Liver (tissue), 9 donors: ENCODE data around the gene CR1. TPM values are rescaled to one million over a fixed set of nuclear protein-coding genes. Genes with fewer than 3 reads are reported as not detected.

Experiments
- DNase-seq: peaks from one replicate; pipeline ENCODE4 v3.0.0-alpha.2; 2017; ENCODE audit warnings: low spot score
- H3K27ac ChIP-seq, 2 donors: one replicate each; pipeline ENCODE4 v1.7.0; 2013; ENCODE audit warnings: inconsistent platforms in 2 of 2, low read length in 2 of 2, control low read depth in 1 of 2, low read depth in 1 of 2, mild to moderate bottlenecking in 1 of 2
- H3K27me3 ChIP-seq, 4 donors: one replicate each; pipeline versions ENCODE4 v1.6.1 to v1.7.0; 2013; ENCODE audit warnings: low read length in 3 of 4, inconsistent platforms in 1 of 4, mild to moderate bottlenecking in 1 of 4, moderate library complexity in 1 of 4; ENCODE audit not compliant: control insufficient read depth in 4 of 4, insufficient read depth in 4 of 4
- H3K36me3 ChIP-seq, 4 donors: one replicate each; pipeline versions ENCODE4 v1.6.1 to v1.7.0; 2013; ENCODE audit warnings: low read length in 3 of 4, mild to moderate bottlenecking in 3 of 4, low read depth in 1 of 4, moderate library complexity in 1 of 4; ENCODE audit not compliant: control insufficient read depth in 4 of 4, insufficient read depth in 3 of 4
- H3K4me1 ChIP-seq, 4 donors: one replicate each; pipeline versions ENCODE4 v1.6.1 to v1.7.0; 2013; ENCODE audit warnings: low read length in 3 of 4, mild to moderate bottlenecking in 3 of 4, moderate library complexity in 1 of 4; ENCODE audit not compliant: control insufficient read depth in 4 of 4, insufficient read depth in 4 of 4
- H3K4me3 ChIP-seq, 3 donors: one replicate each; pipeline versions ENCODE4 v1.6.1 to v1.7.0; 2013; ENCODE audit warnings: low read length in 3 of 3, control low read depth in 1 of 3, low read depth in 1 of 3, mild to moderate bottlenecking in 1 of 3
- H3K9ac ChIP-seq, 2 donors: one replicate each; pipeline ENCODE4 v1.7.0; 2013; ENCODE audit warnings: low read length in 2 of 2, mild to moderate bottlenecking in 2 of 2, moderate library complexity in 2 of 2, control low read depth in 1 of 2, low read depth in 1 of 2
- H3K9me3 ChIP-seq, 4 donors: one replicate each; pipeline versions ENCODE4 v1.6.1 to v1.7.0; 2013; ENCODE audit warnings: low read length in 3 of 4; ENCODE audit not compliant: control insufficient read depth in 4 of 4
- EGR1 ChIP-seq, 2 donors: IDR thresholded peaks; 2 replicates each; pipeline ENCODE4 v1.6.1; 2016 to 2018; ENCODE audit warnings: antibody characterized with exemption in 2 of 2, low read depth in 2 of 2
- FOXA1 ChIP-seq: IDR thresholded peaks from 2 replicates; pipeline ENCODE4 v1.6.1; 2016; ENCODE audit warnings: antibody characterized with exemption
- FOXA2 ChIP-seq: IDR thresholded peaks from 2 replicates; pipeline ENCODE4 v1.6.1; 2016; ENCODE audit warnings: antibody characterized with exemption
- GABPA ChIP-seq, 2 donors: IDR thresholded peaks in 1 of 2; conservative IDR thresholded peaks in 1 of 2; 2 replicates each; pipeline ENCODE4 v1.6.1; 2016; ENCODE audit warnings: antibody characterized with exemption in 2 of 2, mild to moderate bottlenecking in 1 of 2, moderate library complexity in 1 of 2
- HNF4A ChIP-seq, 2 donors: conservative IDR thresholded peaks; 2 replicates each; pipeline ENCODE4 v1.6.1; 2016; ENCODE audit warnings: antibody characterized with exemption in 2 of 2, mild to moderate bottlenecking in 2 of 2
- HNF4G ChIP-seq: IDR thresholded peaks from 2 replicates; pipeline ENCODE4 v1.6.1; 2016; ENCODE audit warnings: antibody characterized with exemption
- JUND ChIP-seq, 2 donors: IDR thresholded peaks; 2 replicates each; pipeline ENCODE4 v1.6.1; 2016; ENCODE audit warnings: antibody characterized with exemption in 2 of 2
- NR2F2 ChIP-seq: IDR thresholded peaks from 2 replicates; pipeline ENCODE4 v1.6.1; 2016; ENCODE audit warnings: antibody characterized with exemption
- RAD21 ChIP-seq, 2 donors: IDR thresholded peaks; 2 replicates each; pipeline ENCODE4 v1.6.1; 2016; ENCODE audit warnings: antibody characterized with exemption in 2 of 2, mild to moderate bottlenecking in 2 of 2
- RXRA ChIP-seq, 2 donors: IDR thresholded peaks; 2 replicates each; pipeline ENCODE4 v1.6.1; 2017 to 2018; ENCODE audit warnings: antibody characterized with exemption in 2 of 2, mild to moderate bottlenecking in 1 of 2
- SP1 ChIP-seq: IDR thresholded peaks from 2 replicates; pipeline ENCODE4 v1.6.1; 2018; ENCODE audit warnings: antibody characterized with exemption, mild to moderate bottlenecking
- TAF1 ChIP-seq: conservative IDR thresholded peaks from 2 replicates; pipeline ENCODE4 v1.6.1; 2016; ENCODE audit warnings: antibody characterized with exemption, mild to moderate bottlenecking
- YY1 ChIP-seq: IDR thresholded peaks from 2 replicates; pipeline ENCODE4 v1.6.1; 2016; ENCODE audit warnings: antibody characterized with exemption, mild to moderate bottlenecking
- polyA plus RNA-seq, 2 donors: library from polyadenylated mRNA; stranded (reverse) in 1 of 2; unstranded in 1 of 2; fragments of 200-250 nt in 1 of 2; fragments of >200 nt in 1 of 2; fragmentation: Nextera tagmentation in 1 of 2; extraction: Ambion mirVana in 1 of 2; gene quantifications; one replicate each; pipeline versions ENCODE4 v1.2.1 to v1.2.3, GENCODE V29; 2013 to 2015
- total RNA-seq, 2 donors: library from RNA; depleted of rRNA; stranded (reverse); fragments of >200 nt; gene quantifications; one replicate each; pipeline ENCODE4 v1.2.3, GENCODE V29; 2014
- TF ChIP-seq, protein P1 (sequence below): IDR thresholded peaks from 2 replicates; pipeline ENCODE4 v1.6.1; 2016; ENCODE audit warnings: antibody characterized with exemption
- TF ChIP-seq, protein P2 (sequence below): IDR thresholded peaks from 2 replicates; pipeline ENCODE4 v1.6.1; 2016; ENCODE audit warnings: antibody characterized with exemption
- TF ChIP-seq, protein P3 (sequence below): IDR thresholded peaks from 2 replicates; pipeline ENCODE4 v1.6.1; 2016; ENCODE audit warnings: antibody characterized with exemption
- TF ChIP-seq, protein P4 (sequence below): IDR thresholded peaks from 2 replicates; pipeline ENCODE4 v1.6.1; 2016; ENCODE audit warnings: antibody characterized with exemption, mild to moderate bottlenecking
- TF ChIP-seq, protein P5 (sequence below): fragments of 150-350 bp; IDR thresholded peaks from 2 replicates; pipeline ENCODE4 v1.5.1; 2017; ENCODE audit warnings: improper control_type of control experiment, low read depth, low read length; ENCODE audit not compliant: missing input control
- donor health status: healthy.
- donor health status: healthy.
- donor health status: healthy.
- donor health status: healthy.
- donor health status: healthy.

CR1 gene
- total and polyA plus RNA-seq, 4 donors: 0.78 to 16.7 (median 7.4) TPM

DNA sequence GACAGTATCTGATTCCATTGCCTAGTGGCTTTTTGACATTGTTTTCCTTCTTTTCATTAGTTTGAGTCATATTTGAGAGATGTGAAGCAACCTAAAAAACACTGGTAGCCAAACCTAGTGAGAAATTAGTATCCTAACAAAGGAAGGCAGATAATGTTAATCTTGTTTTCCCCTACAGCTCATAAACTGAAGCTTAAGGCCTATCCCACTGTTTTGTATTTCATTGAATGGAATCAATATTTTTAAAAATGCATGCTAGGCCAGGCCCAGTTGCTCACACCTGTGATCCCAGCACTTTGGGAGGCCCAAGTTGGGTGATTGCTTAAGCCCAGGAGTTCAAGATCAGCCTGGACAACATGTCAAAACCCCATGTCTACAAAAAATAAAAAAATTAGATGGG lies 150.2 kb downstream of the CR1 start:
- TF ChIP-seq HNF4A (conservative IDR thresholded peaks at IDR 0.05) (no peak), HNF4G (no peak), SP1 (no peak), GABPA (IDR thresholded peaks at IDR 0.05 in 1 of 2, conservative IDR thresholded peaks at IDR 0.05 in 1 of 2) (no peak), YY1 (no peak), JUND (IDR thresholded peaks at IDR 0.05) (no peak), FOXA1 (no peak), FOXA2 (no peak), RAD21 (IDR thresholded peaks at IDR 0.05) (no peak), RXRA (IDR thresholded peaks at IDR 0.05) (no peak), NR2F2 (no peak), TAF1 (no peak), EGR1 (IDR thresholded peaks at IDR 0.05; ENCODE audit: low read depth in 2 of 2) (no peak)
- TF ChIP-seq, protein P1, sequence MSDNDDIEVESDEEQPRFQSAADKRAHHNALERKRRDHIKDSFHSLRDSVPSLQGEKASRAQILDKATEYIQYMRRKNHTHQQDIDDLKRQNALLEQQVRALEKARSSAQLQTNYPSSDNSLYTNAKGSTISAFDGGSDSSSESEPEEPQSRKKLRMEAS: no peak
- TF ChIP-seq, protein P2, sequence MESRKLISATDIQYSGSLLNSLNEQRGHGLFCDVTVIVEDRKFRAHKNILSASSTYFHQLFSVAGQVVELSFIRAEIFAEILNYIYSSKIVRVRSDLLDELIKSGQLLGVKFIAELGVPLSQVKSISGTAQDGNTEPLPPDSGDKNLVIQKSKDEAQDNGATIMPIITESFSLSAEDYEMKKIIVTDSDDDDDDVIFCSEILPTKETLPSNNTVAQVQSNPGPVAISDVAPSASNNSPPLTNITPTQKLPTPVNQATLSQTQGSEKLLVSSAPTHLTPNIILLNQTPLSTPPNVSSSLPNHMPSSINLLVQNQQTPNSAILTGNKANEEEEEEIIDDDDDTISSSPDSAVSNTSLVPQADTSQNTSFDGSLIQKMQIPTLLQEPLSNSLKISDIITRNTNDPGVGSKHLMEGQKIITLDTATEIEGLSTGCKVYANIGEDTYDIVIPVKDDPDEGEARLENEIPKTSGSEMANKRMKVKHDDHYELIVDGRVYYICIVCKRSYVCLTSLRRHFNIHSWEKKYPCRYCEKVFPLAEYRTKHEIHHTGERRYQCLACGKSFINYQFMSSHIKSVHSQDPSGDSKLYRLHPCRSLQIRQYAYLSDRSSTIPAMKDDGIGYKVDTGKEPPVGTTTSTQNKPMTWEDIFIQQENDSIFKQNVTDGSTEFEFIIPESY: no peak
- TF ChIP-seq, protein P3, sequence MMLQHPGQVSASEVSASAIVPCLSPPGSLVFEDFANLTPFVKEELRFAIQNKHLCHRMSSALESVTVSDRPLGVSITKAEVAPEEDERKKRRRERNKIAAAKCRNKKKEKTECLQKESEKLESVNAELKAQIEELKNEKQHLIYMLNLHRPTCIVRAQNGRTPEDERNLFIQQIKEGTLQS: no peak
- TF ChIP-seq, protein P4, sequence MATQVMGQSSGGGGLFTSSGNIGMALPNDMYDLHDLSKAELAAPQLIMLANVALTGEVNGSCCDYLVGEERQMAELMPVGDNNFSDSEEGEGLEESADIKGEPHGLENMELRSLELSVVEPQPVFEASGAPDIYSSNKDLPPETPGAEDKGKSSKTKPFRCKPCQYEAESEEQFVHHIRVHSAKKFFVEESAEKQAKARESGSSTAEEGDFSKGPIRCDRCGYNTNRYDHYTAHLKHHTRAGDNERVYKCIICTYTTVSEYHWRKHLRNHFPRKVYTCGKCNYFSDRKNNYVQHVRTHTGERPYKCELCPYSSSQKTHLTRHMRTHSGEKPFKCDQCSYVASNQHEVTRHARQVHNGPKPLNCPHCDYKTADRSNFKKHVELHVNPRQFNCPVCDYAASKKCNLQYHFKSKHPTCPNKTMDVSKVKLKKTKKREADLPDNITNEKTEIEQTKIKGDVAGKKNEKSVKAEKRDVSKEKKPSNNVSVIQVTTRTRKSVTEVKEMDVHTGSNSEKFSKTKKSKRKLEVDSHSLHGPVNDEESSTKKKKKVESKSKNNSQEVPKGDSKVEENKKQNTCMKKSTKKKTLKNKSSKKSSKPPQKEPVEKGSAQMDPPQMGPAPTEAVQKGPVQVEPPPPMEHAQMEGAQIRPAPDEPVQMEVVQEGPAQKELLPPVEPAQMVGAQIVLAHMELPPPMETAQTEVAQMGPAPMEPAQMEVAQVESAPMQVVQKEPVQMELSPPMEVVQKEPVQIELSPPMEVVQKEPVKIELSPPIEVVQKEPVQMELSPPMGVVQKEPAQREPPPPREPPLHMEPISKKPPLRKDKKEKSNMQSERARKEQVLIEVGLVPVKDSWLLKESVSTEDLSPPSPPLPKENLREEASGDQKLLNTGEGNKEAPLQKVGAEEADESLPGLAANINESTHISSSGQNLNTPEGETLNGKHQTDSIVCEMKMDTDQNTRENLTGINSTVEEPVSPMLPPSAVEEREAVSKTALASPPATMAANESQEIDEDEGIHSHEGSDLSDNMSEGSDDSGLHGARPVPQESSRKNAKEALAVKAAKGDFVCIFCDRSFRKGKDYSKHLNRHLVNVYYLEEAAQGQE: no peak
- TF ChIP-seq, protein P5, sequence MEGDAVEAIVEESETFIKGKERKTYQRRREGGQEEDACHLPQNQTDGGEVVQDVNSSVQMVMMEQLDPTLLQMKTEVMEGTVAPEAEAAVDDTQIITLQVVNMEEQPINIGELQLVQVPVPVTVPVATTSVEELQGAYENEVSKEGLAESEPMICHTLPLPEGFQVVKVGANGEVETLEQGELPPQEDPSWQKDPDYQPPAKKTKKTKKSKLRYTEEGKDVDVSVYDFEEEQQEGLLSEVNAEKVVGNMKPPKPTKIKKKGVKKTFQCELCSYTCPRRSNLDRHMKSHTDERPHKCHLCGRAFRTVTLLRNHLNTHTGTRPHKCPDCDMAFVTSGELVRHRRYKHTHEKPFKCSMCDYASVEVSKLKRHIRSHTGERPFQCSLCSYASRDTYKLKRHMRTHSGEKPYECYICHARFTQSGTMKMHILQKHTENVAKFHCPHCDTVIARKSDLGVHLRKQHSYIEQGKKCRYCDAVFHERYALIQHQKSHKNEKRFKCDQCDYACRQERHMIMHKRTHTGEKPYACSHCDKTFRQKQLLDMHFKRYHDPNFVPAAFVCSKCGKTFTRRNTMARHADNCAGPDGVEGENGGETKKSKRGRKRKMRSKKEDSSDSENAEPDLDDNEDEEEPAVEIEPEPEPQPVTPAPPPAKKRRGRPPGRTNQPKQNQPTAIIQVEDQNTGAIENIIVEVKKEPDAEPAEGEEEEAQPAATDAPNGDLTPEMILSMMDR: no peak
- DNase-seq: no peak
- Histone ChIP-seq H3K4me3 (no peak overlapping the region), H3K4me1 (peaks cover 2 to 14% (median 5%) of the 10 kb centered on the region in 4 donors), H3K9me3 (no peaks in the 10 kb centered on the region), H3K36me3 (no peaks in the 10 kb centered on the region), H3K27ac (no peak overlapping the region), H3K9ac (no peak overlapping the region), H3K27me3 (no peaks in the 10 kb centered on the region)
